SK-N-SH treated with all-trans-retinoic acid at 6 μM for 48 hours (cell line): ENCODE data around the gene SCYGR2.

Experiments
- ATAC-seq: fragments of 200-7000 bp; cut with Tn5 transposase; 3 replicates; pipeline ENCODE4 v1.9.1; 2020; ENCODE audit warnings: mild to moderate bottlenecking, moderate library complexity
- ARNTL ChIP-seq: fragments of 450-650 bp; formaldehyde crosslinking; IDR thresholded peaks from 2 replicates; pipeline ENCODE4 v1.5.0; 2020; ENCODE audit warnings: low read depth, mild to moderate bottlenecking, moderate library complexity, borderline replicate concordance
- BACH2 ChIP-seq: fragments of 250-450 bp; sonication (Bioruptor Pico); IDR thresholded peaks from 2 replicates; pipeline ENCODE4 v1.9.0; 2021; ENCODE audit warnings: mild to moderate bottlenecking, borderline replicate concordance
- CREB5 ChIP-seq: fragments of 250-450 bp; sonication (Bioruptor Pico); IDR thresholded peaks from 2 replicates; pipeline ENCODE4 v1.5.1; 2020; ENCODE audit warnings: low read depth, mild to moderate bottlenecking, moderate library complexity
- CSDC2 ChIP-seq: fragments of 250-450 bp; sonication (Bioruptor Pico); IDR thresholded peaks from 2 replicates; pipeline ENCODE4 v1.5.0; 2020; ENCODE audit warnings: mild to moderate bottlenecking, moderate library complexity
- CSRNP3 ChIP-seq: fragments of 250-450 bp; sonication (Bioruptor Pico); IDR thresholded peaks from 2 replicates; pipeline ENCODE4 v1.5.1; 2021; ENCODE audit warnings: mild to moderate bottlenecking, moderate library complexity
- ESRRG ChIP-seq: fragments of 250-450 bp; sonication (Bioruptor Pico); IDR thresholded peaks from 2 replicates; pipeline ENCODE4 v1.6.1; 2021; ENCODE audit warnings: mild to moderate bottlenecking
- GLIS3 ChIP-seq: fragments of 250-450 bp; sonication (Bioruptor Pico); IDR thresholded peaks from 2 replicates; pipeline ENCODE4 v1.5.0; 2020; ENCODE audit warnings: mild to moderate bottlenecking, moderate library complexity
- ISL1 ChIP-seq: fragments of 250-450 bp; sonication (Bioruptor Pico); IDR thresholded peaks from 2 replicates; pipeline ENCODE4 v2.1.2; 2022; ENCODE audit warnings: mild to moderate bottlenecking, moderate library complexity
- OSR1 ChIP-seq: fragments of 250-450 bp; sonication (Bioruptor Pico); IDR thresholded peaks from 2 replicates; pipeline ENCODE4 v1.8.0; 2022; ENCODE audit warnings: moderate library complexity, mild to moderate bottlenecking, inconsistent platforms
- PATZ1 ChIP-seq: fragments of 250-450 bp; sonication (Bioruptor Pico); IDR thresholded peaks from 2 replicates; pipeline ENCODE4 v1.8.0; 2020; ENCODE audit warnings: mild to moderate bottlenecking, moderate library complexity, borderline replicate concordance
- POU6F1 ChIP-seq: fragments of 250-450 bp; sonication (Bioruptor Pico); IDR thresholded peaks from 2 replicates; pipeline ENCODE4 v1.8.0; 2021; ENCODE audit warnings: low read depth, mild to moderate bottlenecking, moderate library complexity, borderline replicate concordance
- PPARA ChIP-seq: fragments of 250-450 bp; sonication (Bioruptor Pico); IDR thresholded peaks from 2 replicates; pipeline ENCODE4 v1.5.0; 2020; ENCODE audit warnings: mild to moderate bottlenecking, borderline replicate concordance
- RARB ChIP-seq: fragments of 250-450 bp; sonication (Bioruptor Pico); IDR thresholded peaks from 2 replicates; pipeline ENCODE4 v1.8.0; 2021; ENCODE audit warnings: mild to moderate bottlenecking, moderate library complexity
- SNAI2 ChIP-seq: fragments of 250-450 bp; sonication (Bioruptor Pico); IDR thresholded peaks from 2 replicates; pipeline ENCODE4 v1.5.0; 2020; ENCODE audit warnings: mild to moderate bottlenecking, moderate library complexity
- TCF4 ChIP-seq: fragments of 250-450 bp; sonication (Bioruptor Pico); IDR thresholded peaks from 2 replicates; pipeline ENCODE4 v1.8.0; 2021; ENCODE audit warnings: mild to moderate bottlenecking, moderate library complexity, borderline replicate concordance
- TOX ChIP-seq: fragments of 250-450 bp; sonication (Bioruptor Pico); IDR thresholded peaks from 2 replicates; pipeline ENCODE4 v1.8.0; 2021; ENCODE audit warnings: mild to moderate bottlenecking, moderate library complexity, borderline replicate concordance
- TSHZ2 ChIP-seq: fragments of 250-450 bp; sonication (Bioruptor Pico); IDR thresholded peaks from 2 replicates; pipeline ENCODE4 v1.5.0; 2020; ENCODE audit warnings: mild to moderate bottlenecking, moderate library complexity
- ZC3H10 ChIP-seq: fragments of 250-450 bp; sonication (Bioruptor Pico); IDR thresholded peaks from 2 replicates; pipeline ENCODE4 v1.5.1; 2021; ENCODE audit warnings: mild to moderate bottlenecking, moderate library complexity
- ZFP3 ChIP-seq: fragments of 250-450 bp; sonication (Bioruptor Pico); IDR thresholded peaks from 2 replicates; pipeline ENCODE4 v1.5.0; 2020; ENCODE audit warnings: mild to moderate bottlenecking, moderate library complexity
- ZFP30 ChIP-seq: fragments of 450-650 bp; formaldehyde crosslinking; IDR thresholded peaks from 2 replicates; pipeline ENCODE4 v1.5.0; 2022; ENCODE audit warnings: mild to moderate bottlenecking, moderate library complexity
- ZNF70 ChIP-seq: fragments of 450-650 bp; formaldehyde crosslinking; IDR thresholded peaks from 2 replicates; pipeline ENCODE4 v1.5.0; 2020; ENCODE audit warnings: mild to moderate bottlenecking, moderate library complexity
- ZNF8 ChIP-seq: fragments of 450-650 bp; formaldehyde crosslinking; IDR thresholded peaks from 2 replicates; pipeline ENCODE4 v1.5.0; 2020; ENCODE audit warnings: mild to moderate bottlenecking, moderate library complexity

The SCYGR2 gene

GRCh38 chr2:227610123-227610522 lies 11.4 kb downstream of the SCYGR2 start:
- no peak for ATAC-seq
- no peak for TF ChIP-seq GLIS3 (CRISPR knock-in tag)
- no peak for TF ChIP-seq POU6F1 (CRISPR knock-in tag)
- TF ChIP-seq ZC3H10 (CRISPR knock-in tag): no peak
- TF ChIP-seq ZFP3: no peak
- no peak for TF ChIP-seq PATZ1
- TF ChIP-seq ISL1 (CRISPR knock-in tag): no peak
- no peak for TF ChIP-seq BACH2 (CRISPR knock-in tag)
- TF ChIP-seq TSHZ2 (CRISPR knock-in tag): no peak
- no peak for TF ChIP-seq ZNF70 (CRISPR knock-in tag)
- no peak for TF ChIP-seq TCF4 (CRISPR knock-in tag)
- no peak for TF ChIP-seq ARNTL (CRISPR knock-in tag)
- TF ChIP-seq CSDC2 (CRISPR knock-in tag): no peak
- no peak for TF ChIP-seq ZFP30
- TF ChIP-seq, all 23 proteins: peak for 0

GRCh38 chr2:227612546-227613271 lies 14.0 kb downstream of the SCYGR2 start:
- no peak for ATAC-seq
- TF ChIP-seq ZNF70 (CRISPR knock-in tag) (no peak), PPARA (CRISPR knock-in tag) (no peak), SNAI2 (CRISPR knock-in tag) (no peak), TCF4 (CRISPR knock-in tag) (no peak), ARNTL (CRISPR knock-in tag) (no peak), ZFP3 (no peak), CSDC2 (CRISPR knock-in tag) (no peak), CREB5 (CRISPR knock-in tag) (no peak), TOX (CRISPR knock-in tag) (no peak), PATZ1 (no peak), OSR1 (CRISPR knock-in tag) (no peak), ISL1 (CRISPR knock-in tag) (no peak), ZNF8 (CRISPR knock-in tag) (no peak), ESRRG (CRISPR knock-in tag) (no peak), RARB (no peak)

GRCh38 chr2:227613272-227613660 lies 14.6 kb downstream of the SCYGR2 start:
- no peak for ATAC-seq
- TF ChIP-seq BACH2 (CRISPR knock-in tag) (no peak), CSRNP3 (CRISPR knock-in tag) (no peak), TOX (CRISPR knock-in tag) (no peak), ARNTL (CRISPR knock-in tag) (no peak), RARB (no peak), CSDC2 (CRISPR knock-in tag) (no peak), ZFP3 (no peak), ZNF70 (CRISPR knock-in tag) (no peak), ZNF8 (CRISPR knock-in tag) (no peak), ISL1 (CRISPR knock-in tag) (no peak), TCF4 (CRISPR knock-in tag) (no peak), CREB5 (CRISPR knock-in tag) (no peak), ESRRG (CRISPR knock-in tag) (no peak)
- TF ChIP-seq, all 23 proteins: peak for 0
